Fibroblast of lung (primary cell): ENCODE data around the gene GP1BB.

Experiments used
- CTCF ChIP-seq, 2 donors: IDR thresholded peaks in 1 of 2; conservative IDR thresholded peaks in 1 of 2; 1 replicate in 1 of 2; 2 replicates in 1 of 2; pipeline ENCODE4 v1.5.1; 2011 to 2012; ENCODE audit warnings: low read length in 2 of 2, control low read depth in 1 of 2, inconsistent platforms in 1 of 2, low read depth in 1 of 2, mild to moderate bottlenecking in 1 of 2
- EZH2 ChIP-seq: IDR thresholded peaks from 2 replicates; pipeline ENCODE4 v1.5.1; 2012; ENCODE audit warnings: low read length, control low read depth, mild to moderate bottlenecking; ENCODE audit errors: missing control alignments

- TF ChIP-seq CTCF (conservative IDR thresholded peaks at IDR 0.05 in 1 of 2, IDR thresholded peaks at IDR 0.05 in 1 of 2; ENCODE audit: low read depth in 1 of 2, low read length in 2 of 2): no peak
- no peak for TF ChIP-seq EZH2
Measured at GRCh38 chr22:19772673-19773469, 49.5 kb downstream of the GP1BB start.
